Thoracic aorta (tissue), 2 donors: Measurements from ENCODE around the gene MRPL54. TPM values are rescaled to one million over a fixed set of nuclear protein-coding genes. Genes with fewer than 3 reads are reported as not detected.

Source experiments
- ATAC-seq: fragments of 150-250 bp; one replicate; pipeline ENCODE4 v1.8.0; 2017; ENCODE audit warnings: low read depth; ENCODE audit not compliant: insufficient number of reproducible peaks, low FRiP score
- DNase-seq: peaks from one replicate; pipeline ENCODE4 v3.0.0-alpha.2; 2020; ENCODE audit warnings: low spot score
- H3K27ac ChIP-seq, 2 donors: fragments of 200-600 bp; sonication (generic); 1 replicate in 1 of 2; 2 replicates in 1 of 2; pipeline ENCODE4 v1.5.1; 2016; ENCODE audit warnings: mild to moderate bottlenecking in 2 of 2, moderate library complexity in 2 of 2
- H3K27me3 ChIP-seq: fragments of 200-600 bp; sonication (generic); replicated peaks from 2 replicates; pipeline ENCODE4 v1.6.0; 2016; ENCODE audit warnings: mild to moderate bottlenecking; ENCODE audit not compliant: insufficient read depth
- H3K36me3 ChIP-seq: fragments of 200-600 bp; sonication (generic); one replicate; pipeline ENCODE4 v1.5.1; 2016
- H3K4me1 ChIP-seq, 2 donors: fragments of 200-600 bp; sonication (generic); 1 replicate in 1 of 2; 2 replicates in 1 of 2; pipeline versions ENCODE4 v1.5.1 to v1.6.0; 2016; ENCODE audit warnings: low read depth in 2 of 2, mild to moderate bottlenecking in 1 of 2; ENCODE audit not compliant: control insufficient read depth in 1 of 2
- H3K4me3 ChIP-seq: fragments of 200-600 bp; sonication (generic); 2 replicates; pipeline ENCODE4 v1.5.1; 2016; ENCODE audit warnings: mild to moderate bottlenecking
- H3K9me3 ChIP-seq: fragments of 200-600 bp; sonication (generic); 2 replicates; pipeline ENCODE4 v1.5.1; 2016
- total RNA-seq, 2 donors: library from RNA; depleted of rRNA; stranded (reverse); fragments of >200 nt; gene quantifications; one replicate each; pipeline versions ENCODE4 v1.1.0 to v1.2.3, GENCODE V29; 2016
- TF ChIP-seq, protein P1 (sequence below): fragments of 200-600 bp; sonication (generic); IDR thresholded peaks from one replicate; pipeline ENCODE4 v1.5.1; 2019; ENCODE audit warnings: antibody characterized with exemption

Gene MRPL54
- total RNA-seq, 2 donors from 2014 or later: 32.4 to 56.9 TPM

DNA sequence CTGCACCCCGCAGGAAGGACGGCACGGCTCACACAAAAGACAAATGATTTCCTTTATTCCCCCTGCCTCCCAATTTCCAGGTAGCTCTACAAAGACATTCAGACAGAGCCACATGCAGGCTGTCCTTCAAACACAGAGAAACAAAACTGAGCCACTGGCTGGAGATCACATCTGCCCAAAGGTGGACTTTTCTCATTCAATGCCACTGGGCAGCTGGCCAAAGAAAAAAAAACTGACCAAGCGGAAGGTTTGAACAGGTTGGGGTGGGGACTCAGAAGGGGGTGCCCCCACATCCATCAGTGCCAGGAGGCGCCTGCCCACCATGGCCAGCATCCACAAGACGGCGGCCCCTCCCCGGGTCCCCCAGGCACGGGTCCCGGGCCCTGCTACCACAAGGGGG is 41.5 kb downstream of the MRPL54 start:
- TF ChIP-seq, protein P1, sequence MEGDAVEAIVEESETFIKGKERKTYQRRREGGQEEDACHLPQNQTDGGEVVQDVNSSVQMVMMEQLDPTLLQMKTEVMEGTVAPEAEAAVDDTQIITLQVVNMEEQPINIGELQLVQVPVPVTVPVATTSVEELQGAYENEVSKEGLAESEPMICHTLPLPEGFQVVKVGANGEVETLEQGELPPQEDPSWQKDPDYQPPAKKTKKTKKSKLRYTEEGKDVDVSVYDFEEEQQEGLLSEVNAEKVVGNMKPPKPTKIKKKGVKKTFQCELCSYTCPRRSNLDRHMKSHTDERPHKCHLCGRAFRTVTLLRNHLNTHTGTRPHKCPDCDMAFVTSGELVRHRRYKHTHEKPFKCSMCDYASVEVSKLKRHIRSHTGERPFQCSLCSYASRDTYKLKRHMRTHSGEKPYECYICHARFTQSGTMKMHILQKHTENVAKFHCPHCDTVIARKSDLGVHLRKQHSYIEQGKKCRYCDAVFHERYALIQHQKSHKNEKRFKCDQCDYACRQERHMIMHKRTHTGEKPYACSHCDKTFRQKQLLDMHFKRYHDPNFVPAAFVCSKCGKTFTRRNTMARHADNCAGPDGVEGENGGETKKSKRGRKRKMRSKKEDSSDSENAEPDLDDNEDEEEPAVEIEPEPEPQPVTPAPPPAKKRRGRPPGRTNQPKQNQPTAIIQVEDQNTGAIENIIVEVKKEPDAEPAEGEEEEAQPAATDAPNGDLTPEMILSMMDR: no peak
- peaks cover 8% of the 10 kb centered on the region for H3K27me3 ChIP-seq
- ATAC-seq: no peak

DNA sequence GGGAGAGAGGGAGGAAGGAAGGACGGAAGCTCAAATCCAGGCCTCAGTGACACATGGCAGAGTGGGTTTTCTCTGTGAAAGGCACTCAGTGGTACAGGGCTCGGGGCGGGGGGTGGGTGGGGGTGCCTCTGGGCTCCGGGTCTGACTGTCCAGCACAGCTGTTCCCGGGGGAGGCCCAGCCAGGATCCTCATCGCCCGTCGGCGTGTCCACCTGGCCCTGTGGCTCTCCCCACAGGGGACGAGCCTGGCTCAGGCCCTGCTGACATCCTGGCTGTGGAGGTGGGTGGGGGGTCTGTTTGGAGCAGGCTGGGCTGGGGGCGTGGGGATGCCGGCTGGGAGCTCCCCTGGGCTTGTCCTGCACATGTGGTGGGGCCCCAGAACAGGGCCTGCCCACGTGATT is 41.9 kb downstream of the MRPL54 start:
- Histone ChIP-seq H3K4me1 (peaks cover 9 to 11% of the 10 kb centered on the region in 2 donors), H3K27ac (no peak overlapping the region), H3K9me3 (no peaks in the 10 kb centered on the region), H3K36me3 (no peaks in the 10 kb centered on the region), H3K27me3 (peaks cover 8% of the 10 kb centered on the region), H3K4me3 (no peak overlapping the region)
- no peak for DNase-seq
- ATAC-seq: no peak
- TF ChIP-seq, protein P1: no peak

More for the DNA sequence above, 41.5 kb downstream of the MRPL54 start:
- no peak overlapping the region for H3K27ac ChIP-seq
- H3K36me3 ChIP-seq: no peaks in the 10 kb centered on the region
- H3K9me3 ChIP-seq: no peaks in the 10 kb centered on the region
- H3K4me3 ChIP-seq: no peak overlapping the region
- H3K4me1 ChIP-seq: peaks cover 9 to 11% of the 10 kb centered on the region in 2 donors
- DNase-seq: no peak

DNA sequence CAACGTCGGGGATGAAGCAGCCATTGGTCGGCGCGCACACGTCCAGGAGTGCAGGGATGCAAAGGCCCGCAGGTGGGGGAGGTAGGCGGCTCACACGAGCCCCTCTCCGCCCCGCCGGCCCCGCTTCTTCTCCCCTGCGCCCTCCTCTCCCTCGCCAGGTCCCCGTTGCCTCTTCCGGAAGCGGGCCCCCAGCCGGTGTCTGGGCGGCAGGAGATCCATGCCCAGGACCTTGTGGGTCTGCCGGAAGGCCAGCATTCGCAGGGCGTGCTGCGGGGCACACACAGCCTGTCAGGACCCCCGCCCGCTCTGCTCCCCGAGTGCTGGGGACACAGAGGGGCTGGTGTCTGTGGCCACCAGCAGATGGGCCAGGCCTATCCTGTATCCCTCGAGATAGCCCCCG is 43.4 kb downstream of the MRPL54 start:
- TF ChIP-seq, protein P1: no peak
- no peak for ATAC-seq
- Histone ChIP-seq H3K9me3 (no peaks in the 10 kb centered on the region), H3K36me3 (no peaks in the 10 kb centered on the region), H3K27ac (no peak overlapping the region), H3K4me1 (peaks cover 9 to 11% of the 10 kb centered on the region in 2 donors), H3K4me3 (no peak overlapping the region), H3K27me3 (peaks cover 8% of the 10 kb centered on the region)
- DNase-seq: no peak

DNA sequence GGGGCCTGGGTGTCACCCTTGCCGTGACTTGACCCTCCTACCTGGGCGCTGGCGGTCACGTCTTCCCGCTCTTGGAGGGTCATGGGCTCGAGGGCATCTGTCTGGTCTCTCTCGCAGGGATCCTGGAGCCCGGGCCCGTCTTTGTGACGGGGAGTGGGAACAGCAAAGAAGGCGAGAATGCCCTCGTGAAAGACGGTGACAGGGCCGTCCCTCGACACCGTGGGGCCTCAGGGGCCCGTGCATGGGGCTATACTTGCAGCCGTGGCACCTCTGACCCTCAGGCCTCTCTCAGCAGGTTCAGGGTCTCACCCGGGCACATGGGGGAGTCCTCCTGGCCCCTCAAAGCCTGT is 44.6 kb downstream of the MRPL54 start:
- Histone ChIP-seq H3K36me3 (no peaks in the 10 kb centered on the region), H3K4me3 (no peak overlapping the region), H3K9me3 (no peaks in the 10 kb centered on the region), H3K27ac (no peak overlapping the region), H3K27me3 (no peaks in the 10 kb centered on the region), H3K4me1 (no peaks in the 10 kb centered on the region)
- ATAC-seq: no peak
- no peak for DNase-seq
- TF ChIP-seq, protein P1: no peak

DNA sequence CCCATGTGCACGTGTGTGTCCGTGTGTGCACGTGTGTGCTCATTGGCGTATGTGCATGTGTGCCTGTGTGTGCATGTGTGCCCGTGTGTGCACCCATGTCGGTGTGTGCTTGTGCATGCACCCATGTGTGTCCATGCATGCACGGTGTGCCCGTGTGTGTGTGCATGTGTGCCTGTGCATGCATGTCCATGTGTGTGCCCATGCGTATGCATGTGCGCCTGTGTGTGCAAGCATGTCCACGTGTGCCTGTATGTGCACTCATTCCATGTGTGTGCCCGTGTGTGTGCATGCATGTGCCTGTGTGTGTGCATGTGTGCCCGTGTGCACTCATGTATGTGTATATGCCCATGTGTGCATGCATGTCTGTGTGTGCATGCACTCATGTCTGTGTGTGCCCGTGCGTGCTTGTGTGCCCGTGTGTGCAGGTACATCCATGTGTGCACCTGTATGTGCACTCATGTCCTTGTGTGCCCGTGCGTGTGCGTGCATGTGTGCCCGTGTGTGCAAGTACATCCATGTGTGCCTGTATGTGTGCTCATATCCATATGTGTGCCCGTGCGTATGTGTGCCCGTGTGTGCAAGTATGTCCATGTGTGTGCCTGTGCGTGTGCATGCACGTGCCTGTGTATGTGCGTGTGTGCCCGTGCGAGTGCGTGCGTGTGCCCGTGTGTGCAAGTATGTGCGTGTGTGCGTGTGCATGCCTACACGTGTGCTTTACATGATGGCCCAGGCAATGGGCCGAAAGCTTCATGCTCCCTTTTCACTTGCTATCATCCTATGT is 45.3 kb downstream of the MRPL54 start:
- TF ChIP-seq, protein P1: no peak
- H3K4me1 ChIP-seq: no peaks in the 10 kb centered on the region

More for the DNA sequence above, 45.3 kb downstream of the MRPL54 start:
- DNase-seq: no peak
- no peak for ATAC-seq
- Histone ChIP-seq H3K27ac (no peak overlapping the region), H3K4me3 (no peak overlapping the region), H3K27me3 (no peaks in the 10 kb centered on the region), H3K9me3 (no peaks in the 10 kb centered on the region), H3K36me3 (no peaks in the 10 kb centered on the region)
